HG02798 (cell line): ENCODE results near the gene TEX261.
A peak's percentile ranks its signal among the peaks of the same experiment; 100 is the strongest.
"Not testable (repeated sequence)": the region's sequence is repeated elsewhere in the genome, so short reads cannot be mapped to it uniquely, and the experiment has no call there.

Experiments
- ATAC-seq: cut with Tn5 transposase; IDR thresholded peaks from one replicate; pipeline ENCODE4 v1.9.1; 2021; ENCODE audit warnings: mild to moderate bottlenecking; ENCODE audit not compliant: unreplicated experiment, poor library complexity

TEX261 gene

GRCh38 chr2:70994699-70995425 lies at the start of gene TEX261:
Gene TEX261 (minus strand): TSS chr2:70994873. CDS start chr2:70994757, 116 bp downstream.
- peak; percentile 97 for ATAC-seq

- no peak for ATAC-seq
Observed at GRCh38 chr2:71043531-71044407, 49.1 kb upstream of the TEX261 start.

GRCh38 chr2:71042287-71042686 lies 47.6 kb upstream of the TEX261 start:
- no peak for ATAC-seq

- not testable (repeated sequence) for ATAC-seq
Observed at GRCh38 chr2:71036296-71036695, 41.6 kb upstream of the TEX261 start.

GRCh38 chr2:71023553-71024243 lies 29.0 kb upstream of the TEX261 start:
- ATAC-seq = not testable (repeated sequence)

- ATAC-seq = not testable (repeated sequence)
Observed at GRCh38 chr2:71021394-71021793, 26.7 kb upstream of the TEX261 start.

GRCh38 chr2:71019989-71020388 lies 25.3 kb upstream of the TEX261 start:
- ATAC-seq = not testable (repeated sequence)

GRCh38 chr2:71018625-71019024 lies 24.0 kb upstream of the TEX261 start:
- ATAC-seq = no peak

GRCh38 chr2:71011786-71012185 lies 17.1 kb upstream of the TEX261 start:
- not testable (repeated sequence) for ATAC-seq

GRCh38 chr2:71008342-71008741 lies 13.7 kb upstream of the TEX261 start:
- ATAC-seq = no peak

- no peak for ATAC-seq
Observed at GRCh38 chr2:71006955-71007799, 12.5 kb upstream of the TEX261 start.

GRCh38 chr2:71006323-71006722 lies 11.7 kb upstream of the TEX261 start:
- ATAC-seq = no peak

- no peak for ATAC-seq
Observed at GRCh38 chr2:71005271-71006202, 10.9 kb upstream of the TEX261 start.

- ATAC-seq = no peak
Observed at GRCh38 chr2:71004857-71005256, 10.2 kb upstream of the TEX261 start.

- ATAC-seq = no peak
Observed at GRCh38 chr2:71003966-71004755, 9.5 kb upstream of the TEX261 start.

GRCh38 chr2:71003396-71003795 lies 8.7 kb upstream of the TEX261 start:
- no peak for ATAC-seq

GRCh38 chr2:71001981-71002570 lies 7.4 kb upstream of the TEX261 start:
- ATAC-seq = no peak

- no peak for ATAC-seq
Observed at GRCh38 chr2:71001592-71001927, 6.9 kb upstream of the TEX261 start.
